ENCODE data around the gene FGF19.

FGF19 gene

GRCh38 chr11:69662021-69662698 lies 41.7 kb downstream of the FGF19 start:
- TF ChIP-seq RAD21 (IDR thresholded peaks at IDR 0.05; ENCODE audit: low read depth) (peak; percentile 20; the same call in 1 of the 2 replicates), USF1 (IDR thresholded peaks at IDR 0.05) (no peak)

- TF ChIP-seq TAF1 (IDR thresholded peaks at IDR 0.05; ENCODE audit: low read depth): no peak
These were observed 42.5 kb downstream of the FGF19 start for GRCh38 chr11:69661413-69661715.

- no peak for TF ChIP-seq TEAD4 (IDR thresholded peaks at IDR 0.05)
- TF ChIP-seq CREB1 (IDR thresholded peaks at IDR 0.05; ENCODE audit: low read depth): no peak
- no peak for TF ChIP-seq MAX (IDR thresholded peaks at IDR 0.05)
- TF ChIP-seq CEBPB (IDR thresholded peaks at IDR 0.05): no peak
- TF ChIP-seq USF1 (IDR thresholded peaks at IDR 0.05): no peak
- TF ChIP-seq YY1 (IDR thresholded peaks at IDR 0.05; ENCODE audit: low read depth): no peak
- TF ChIP-seq RAD21 (IDR thresholded peaks at IDR 0.05; ENCODE audit: low read depth): no peak
- TF ChIP-seq NFIC (IDR thresholded peaks at IDR 0.05): no peak
These were observed 43.8 kb downstream of the FGF19 start for GRCh38 chr11:69660001-69660500.

GRCh38 chr11:69659591-69659990 lies 44.2 kb downstream of the FGF19 start:
- TF ChIP-seq FOXM1 (IDR thresholded peaks at IDR 0.05; ENCODE audit: borderline replicate concordance, low read depth) (no peak), EGR1 (IDR thresholded peaks at IDR 0.05) (no peak), CEBPB (IDR thresholded peaks at IDR 0.05) (no peak), REST (IDR thresholded peaks at IDR 0.05; ENCODE audit: low read depth) (no peak), USF1 (IDR thresholded peaks at IDR 0.05) (no peak), TAF1 (IDR thresholded peaks at IDR 0.05; ENCODE audit: low read depth) (no peak)

- TF ChIP-seq NFIC (IDR thresholded peaks at IDR 0.05) (peak; percentile 45), MAX (IDR thresholded peaks at IDR 0.05) (0 out of 2 replicates have a peak, but pooled peaks have one; percentile 32), EP300 (IDR thresholded peaks at IDR 0.05; ENCODE audit: borderline replicate concordance) (no peak)
These were observed 45.0 kb downstream of the FGF19 start for GRCh38 chr11:69658626-69659450.

- TF ChIP-seq CREB1 (IDR thresholded peaks at IDR 0.05; ENCODE audit: low read depth): no peak
- TF ChIP-seq CEBPB (IDR thresholded peaks at IDR 0.05): no peak
- no peak for TF ChIP-seq REST (IDR thresholded peaks at IDR 0.05; ENCODE audit: low read depth)
- no peak for TF ChIP-seq EGR1 (IDR thresholded peaks at IDR 0.05)
- no peak for TF ChIP-seq TAF1 (IDR thresholded peaks at IDR 0.05; ENCODE audit: low read depth)
- TF ChIP-seq TEAD4 (IDR thresholded peaks at IDR 0.05): peak; percentile 61
- no peak for TF ChIP-seq ZBTB7A (IDR thresholded peaks at IDR 0.05; ENCODE audit: low read depth)
- no peak for TF ChIP-seq YY1 (IDR thresholded peaks at IDR 0.05; ENCODE audit: low read depth)
- TF ChIP-seq TCF12 (IDR thresholded peaks at IDR 0.05; ENCODE audit: low read depth): no peak
- TF ChIP-seq USF1 (IDR thresholded peaks at IDR 0.05): no peak
- no peak for TF ChIP-seq NFIC (IDR thresholded peaks at IDR 0.05)
- peak; percentile 25; the same call in 1 of the 2 replicates for TF ChIP-seq EP300 (IDR thresholded peaks at IDR 0.05; ENCODE audit: borderline replicate concordance)
- TF ChIP-seq RAD21 (IDR thresholded peaks at IDR 0.05; ENCODE audit: low read depth): no peak
- TF ChIP-seq FOXM1 (IDR thresholded peaks at IDR 0.05; ENCODE audit: borderline replicate concordance, low read depth): no peak
- no peak for TF ChIP-seq MAX (IDR thresholded peaks at IDR 0.05)
These were observed 45.8 kb downstream of the FGF19 start for GRCh38 chr11:69657911-69658625.

All from Ishikawa (cell line).